Measurements from ENCODE around the gene MAD1L1.
"Not testable (repeated sequence)": the region's sequence is repeated elsewhere in the genome, so short reads cannot be mapped to it uniquely, and the experiment has no call there.

MAD1L1 gene

GRCh38 chr7:2037808-2038522 lies 194.8 kb downstream of the MAD1L1 start:
- peak; percentile 14 for DNase-seq

GRCh38 chr7:2037301-2037807 lies 195.4 kb downstream of the MAD1L1 start:
- peak; percentile 9 for DNase-seq

GRCh38 chr7:2036786-2037185 lies 196.0 kb downstream of the MAD1L1 start:
- DNase-seq: no peak

DNA sequence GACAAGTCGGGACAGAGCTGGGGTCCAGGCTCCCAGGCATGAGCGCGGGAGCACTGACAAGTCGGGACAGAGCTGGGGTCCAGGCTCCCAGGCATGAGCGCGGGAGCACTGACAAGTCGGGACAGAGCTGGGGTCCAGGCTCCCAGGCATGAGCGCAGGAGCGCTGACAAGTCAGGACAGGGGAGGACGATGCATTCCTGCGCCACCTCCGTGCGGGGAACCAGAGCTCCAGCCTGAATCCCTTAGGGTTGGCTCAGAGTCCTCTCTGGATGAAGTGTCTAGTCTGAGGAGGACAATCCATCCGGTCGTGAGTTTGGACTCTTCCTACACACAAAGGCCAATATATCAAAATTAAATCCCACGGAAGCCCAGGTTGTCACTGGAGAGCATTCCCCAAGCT lies 196.5 kb downstream of the MAD1L1 start:
- DNase-seq: not testable (repeated sequence)

DNA sequence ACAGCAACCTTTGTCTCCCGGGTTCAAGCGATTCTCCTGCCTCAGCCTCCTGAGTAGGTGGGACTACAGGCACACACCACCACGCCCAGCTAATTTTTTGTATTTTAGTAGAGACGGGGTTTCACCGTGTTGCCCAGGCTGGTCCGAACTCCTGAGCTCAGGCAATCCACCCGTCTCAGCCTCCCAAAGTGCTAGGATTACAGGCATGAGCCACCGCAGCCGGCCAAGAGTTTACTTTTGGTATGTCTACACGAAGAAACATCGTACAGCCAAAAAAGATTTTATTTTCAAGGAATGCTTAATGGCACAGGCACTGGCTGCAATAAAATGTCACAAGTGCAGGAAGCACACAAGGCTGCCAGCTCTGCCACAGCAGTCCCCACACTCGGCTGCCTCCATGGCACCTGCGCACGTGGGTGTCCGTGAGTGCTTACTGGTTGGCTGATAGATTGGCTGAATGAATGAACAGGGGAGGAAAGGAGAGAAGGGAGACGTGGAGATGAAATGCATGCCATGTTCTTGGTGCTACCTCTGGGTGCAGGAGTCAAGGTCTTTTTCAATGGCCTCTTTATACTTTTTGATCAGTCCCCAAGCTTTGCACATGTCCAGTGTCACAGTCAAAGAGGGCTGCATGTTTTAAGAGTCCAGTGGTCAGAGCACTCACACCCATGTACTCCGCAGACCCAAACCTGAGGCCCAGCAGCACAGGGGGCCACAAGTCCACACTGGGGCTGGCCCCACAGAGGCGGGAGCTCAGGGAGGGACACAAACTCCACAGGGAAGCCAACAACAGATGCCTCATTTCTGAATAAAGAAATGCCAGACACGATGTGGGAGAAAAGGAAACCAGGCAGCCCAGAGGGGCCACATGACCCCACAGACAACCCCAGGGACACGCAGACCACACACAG lies 198.2 kb downstream of the MAD1L1 start:
- no peak for DNase-seq

DNA sequence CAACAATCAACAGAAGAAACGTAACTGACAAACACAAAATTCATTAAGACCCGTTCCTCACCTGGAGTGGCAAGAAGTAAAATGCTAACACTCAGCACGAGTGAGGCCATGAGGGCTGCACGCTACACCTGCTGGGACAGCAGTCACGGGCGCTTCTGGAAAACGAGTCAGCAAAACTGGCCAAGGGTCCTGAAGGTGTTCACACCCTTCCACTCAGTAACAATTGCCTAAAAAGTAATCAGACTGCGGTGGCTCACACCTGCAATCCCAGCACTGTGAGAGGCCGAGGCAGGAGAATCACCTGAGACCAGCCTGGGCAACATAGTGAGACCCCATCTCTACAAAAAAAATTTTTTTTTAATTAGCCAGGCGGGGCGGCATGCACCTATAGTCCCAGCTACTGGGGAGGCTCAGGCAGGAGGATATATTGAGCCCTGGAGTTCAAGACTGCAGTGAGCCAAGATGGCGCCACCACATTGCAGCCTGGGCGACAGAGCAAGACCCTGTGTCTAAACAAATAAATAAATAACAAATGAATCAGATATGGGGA lies 199.1 kb downstream of the MAD1L1 start:
- DNase-seq: no peak

DNA sequence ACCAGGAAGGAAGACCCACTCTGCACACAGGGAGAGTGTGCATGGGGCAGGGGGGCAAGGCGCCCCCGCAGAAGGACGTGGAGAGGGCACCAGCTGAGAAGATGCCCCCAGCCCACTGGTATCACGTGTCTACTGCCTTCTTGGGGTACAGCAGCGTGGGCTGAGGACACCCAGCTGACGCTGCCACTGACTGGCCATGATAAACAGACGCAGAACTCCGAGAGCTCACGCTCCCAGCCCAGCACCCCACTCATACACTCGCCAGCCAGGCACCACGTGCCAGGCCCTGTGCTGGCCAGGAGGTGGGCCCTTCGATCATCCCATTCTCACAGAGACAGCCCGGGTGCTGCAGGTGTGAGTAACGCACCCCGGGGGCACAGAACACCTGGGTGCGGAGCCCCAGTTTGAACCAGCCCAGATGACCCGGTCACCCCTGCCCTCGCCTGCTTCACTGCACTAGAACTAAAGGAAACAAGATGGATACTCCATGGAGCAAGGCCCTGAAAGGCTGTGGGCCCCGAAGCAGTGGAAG lies 199.8 kb downstream of the MAD1L1 start:
- DNase-seq: no peak

DNA sequence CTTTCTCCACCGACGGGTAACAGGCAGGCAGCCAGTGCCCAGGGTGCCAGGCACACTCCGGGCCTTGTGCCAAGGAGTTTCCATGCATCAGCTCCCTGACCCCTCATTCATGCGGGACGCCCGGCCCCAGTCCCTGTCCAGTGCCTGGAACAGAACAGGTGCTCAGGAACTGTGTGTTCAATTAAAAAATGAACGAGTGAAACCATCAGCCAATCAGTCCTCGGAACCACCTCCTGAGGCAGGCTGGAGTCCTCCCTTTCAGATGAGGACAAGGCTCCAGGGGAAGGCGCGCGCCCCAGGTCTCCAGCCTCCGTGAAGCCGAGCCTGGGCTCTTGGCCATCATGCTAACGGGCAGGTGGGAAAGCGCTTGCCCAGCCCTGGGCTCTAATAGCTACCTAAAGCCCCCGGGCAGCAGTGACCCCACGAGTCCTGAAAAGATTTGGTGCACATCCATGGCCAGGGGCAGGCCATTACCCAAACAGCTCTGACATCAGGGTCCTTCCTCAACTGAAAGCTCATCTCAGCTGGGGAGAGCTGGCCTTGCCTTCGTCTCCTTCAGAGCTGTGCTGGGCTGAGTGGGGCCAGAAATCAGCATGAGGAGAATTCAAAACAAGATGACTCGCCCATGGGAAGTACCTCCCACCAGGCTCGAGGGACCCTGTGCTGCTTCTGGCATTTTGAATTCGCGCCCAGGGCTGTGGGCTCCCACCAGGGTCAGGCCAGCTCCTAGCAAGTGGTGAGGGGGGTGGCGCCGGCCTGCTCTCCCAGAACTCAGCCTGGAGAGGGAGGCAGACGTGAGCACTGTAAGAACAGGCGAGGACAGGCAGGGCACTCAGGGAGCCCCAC lies 200.5 kb downstream of the MAD1L1 start:
- DNase-seq: no peak

DNA sequence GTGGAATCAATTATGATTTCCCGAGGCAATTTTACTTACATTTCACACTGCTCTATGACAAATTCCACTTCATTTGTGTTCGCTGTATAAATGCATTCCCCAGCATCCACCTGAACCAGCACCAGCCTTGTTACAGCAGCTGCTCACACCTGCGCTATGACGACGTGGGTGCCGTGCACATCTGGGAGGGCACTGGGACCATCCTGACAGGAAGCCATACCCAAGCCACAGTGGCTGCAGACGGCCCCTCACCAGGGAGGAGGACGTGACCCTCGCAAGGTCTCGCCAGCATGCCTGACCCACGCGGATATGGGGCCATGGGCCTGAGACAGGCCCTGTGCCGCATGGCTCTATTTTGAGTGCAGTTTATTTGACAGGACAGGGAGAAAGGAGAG lies 201.3 kb downstream of the MAD1L1 start:
- DNase-seq: no peak

DNA sequence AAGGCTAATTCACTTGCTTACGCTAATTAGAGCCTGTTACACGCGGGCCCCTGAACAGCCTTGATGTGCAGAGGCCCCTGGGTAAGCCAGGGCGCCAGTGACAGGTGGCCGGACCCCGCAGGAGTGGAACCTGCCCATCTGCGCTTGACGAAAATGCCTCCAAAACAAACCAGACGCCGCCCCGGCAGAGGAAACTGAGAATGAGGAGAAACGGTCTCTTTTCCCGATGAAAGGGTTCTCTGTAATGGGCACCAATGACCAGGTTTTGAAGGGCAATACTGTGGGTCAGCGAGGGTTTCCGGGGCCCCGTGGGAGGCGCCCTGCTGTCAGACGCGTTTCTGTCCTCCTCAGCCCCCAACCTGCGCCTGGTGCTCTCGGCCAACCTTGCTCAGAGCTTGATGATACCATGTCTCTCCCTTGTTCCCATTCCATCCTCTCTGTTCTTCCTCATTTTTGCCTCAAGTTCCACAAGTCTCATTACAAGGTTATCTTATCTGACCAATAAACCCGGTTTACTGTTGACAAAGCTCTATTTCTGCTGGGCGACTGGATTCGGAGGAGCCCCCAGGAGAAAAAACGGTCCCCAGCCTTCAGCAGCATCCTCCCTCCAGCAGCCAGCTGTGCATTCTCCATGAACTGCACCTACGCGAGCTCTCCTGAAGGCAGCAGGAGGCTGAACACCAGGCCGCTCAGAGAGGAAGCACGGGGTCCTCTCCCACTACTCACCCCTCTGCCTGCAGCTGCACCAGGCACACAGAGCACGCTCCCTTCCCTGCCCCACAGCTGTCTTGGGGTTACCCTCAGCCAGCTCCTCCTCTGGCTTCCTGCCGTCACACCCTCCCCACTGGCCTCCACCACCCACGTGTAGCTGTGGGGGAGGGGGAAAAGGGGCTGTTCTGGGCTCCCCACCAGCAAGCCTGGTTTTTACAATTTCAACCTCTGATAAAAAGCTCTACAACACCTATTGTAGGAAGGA lies 202.0 kb downstream of the MAD1L1 start:
- no peak for DNase-seq

GRCh38 chr7:2029936-2030335 lies 202.8 kb downstream of the MAD1L1 start:
- DNase-seq: no peak

- DNase-seq: no peak
These were observed 203.4 kb downstream of the MAD1L1 start for GRCh38 chr7:2029211-2029905.

DNA sequence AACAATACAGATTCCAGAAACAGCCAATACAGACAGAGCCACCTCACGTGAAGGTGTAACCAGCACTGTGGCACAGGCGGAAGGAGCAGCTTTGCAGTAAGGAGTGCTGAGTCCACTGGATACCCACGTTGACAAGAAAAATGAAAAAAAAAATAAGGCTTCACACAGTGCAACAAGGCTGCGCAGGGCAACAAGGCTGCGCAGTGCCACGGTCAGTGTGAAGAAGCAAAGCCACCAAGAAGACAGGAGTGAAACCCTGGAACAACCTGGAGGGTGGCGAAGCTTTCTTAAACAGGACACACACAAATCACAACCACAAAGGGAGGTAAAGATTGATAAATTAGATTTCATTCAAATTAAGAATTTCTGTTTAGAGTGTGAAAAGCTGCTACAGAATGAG lies 204.0 kb downstream of the MAD1L1 start:
- no peak for DNase-seq

DNA sequence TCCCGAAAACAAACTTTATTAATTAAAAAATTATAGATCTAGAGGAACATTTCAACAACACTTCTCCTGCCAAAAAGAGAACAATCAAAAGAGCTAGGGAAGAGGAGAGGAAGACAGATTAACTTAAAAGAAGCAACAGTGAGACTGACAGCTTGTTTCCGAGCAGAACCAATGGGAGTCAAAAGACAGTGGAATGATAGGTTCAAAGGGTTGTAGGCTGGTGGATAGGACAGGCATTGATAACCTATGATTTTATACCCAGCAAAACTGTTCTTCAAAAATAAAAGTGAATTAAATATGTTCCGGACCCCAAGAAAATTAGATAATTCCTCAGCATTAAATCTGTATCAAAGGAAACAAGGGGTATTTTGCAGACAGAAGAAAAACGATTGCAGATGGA lies 207.6 kb downstream of the MAD1L1 start:
- no peak for DNase-seq

DNA sequence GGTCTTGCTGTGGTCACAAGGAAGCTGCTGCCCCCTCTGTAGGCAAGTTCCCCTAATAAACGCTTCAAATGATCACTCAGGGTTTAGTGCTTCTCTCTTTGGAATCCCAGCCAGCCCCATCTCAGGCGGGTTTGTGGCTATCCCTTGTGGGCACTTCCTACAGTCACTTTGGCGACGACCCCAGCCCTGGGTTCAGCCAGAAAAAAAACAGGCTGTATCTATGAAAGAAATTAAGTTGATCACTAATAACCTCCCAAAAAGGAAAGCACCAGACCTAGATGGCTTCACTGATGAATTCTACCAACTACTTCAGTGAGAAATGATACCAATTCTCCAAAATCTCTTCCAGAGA lies 208.2 kb downstream of the MAD1L1 start:
- DNase-seq: no peak

DNA sequence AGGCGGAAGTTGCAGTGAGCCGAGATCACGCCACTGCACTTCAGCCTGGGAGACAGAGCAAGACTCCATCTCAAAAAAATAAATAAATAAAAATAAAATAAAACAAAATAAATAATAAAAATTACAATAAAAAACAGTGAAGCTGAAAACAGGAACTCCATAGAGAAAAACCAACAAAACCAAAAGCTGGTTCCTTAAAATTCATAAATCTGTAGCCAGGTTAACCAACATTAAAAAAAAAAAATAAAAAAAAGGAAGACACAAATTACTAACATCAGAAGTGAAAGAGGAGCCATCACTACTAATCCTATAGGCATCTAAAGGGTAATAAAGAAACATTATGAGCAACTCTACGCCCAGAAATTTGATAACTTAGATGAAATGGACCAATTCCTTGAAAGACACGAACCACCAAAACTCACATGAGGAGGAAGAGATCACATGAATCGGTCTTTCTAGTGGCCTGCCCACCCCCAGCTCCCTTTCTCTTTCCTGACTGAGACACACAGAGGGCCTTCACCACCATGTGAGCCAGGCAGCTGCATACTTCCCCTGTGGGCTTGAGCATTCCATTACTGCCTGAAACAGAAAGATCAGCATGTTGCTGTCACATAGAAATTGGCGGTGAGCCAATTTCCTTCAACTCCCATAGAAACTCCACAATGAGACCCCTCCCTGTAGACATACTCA lies 208.7 kb downstream of the MAD1L1 start:
- peak; percentile 92 for DNase-seq

DNA sequence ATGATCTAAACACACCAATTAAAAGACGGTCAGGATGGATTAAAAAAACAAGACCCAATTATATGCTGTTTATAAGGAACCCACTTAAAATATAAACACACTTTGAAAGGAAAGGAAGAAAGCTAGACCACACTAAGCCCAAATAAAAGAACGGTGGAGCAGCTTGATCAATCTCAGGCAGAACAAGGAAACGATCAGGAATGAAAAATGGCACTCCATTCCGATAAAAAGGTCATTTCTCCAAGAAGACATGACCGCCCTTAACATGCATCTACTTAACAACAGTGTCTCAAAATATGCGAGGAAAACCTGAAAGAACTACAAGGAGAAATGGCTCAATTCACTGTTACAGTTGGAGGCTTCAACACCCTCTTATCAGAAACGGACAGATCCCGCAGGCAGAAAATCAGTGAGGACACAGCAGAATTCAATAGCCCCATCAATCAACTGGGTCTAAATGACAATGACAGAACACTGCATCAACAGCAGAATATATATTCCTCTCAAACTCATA lies 210.0 kb downstream of the MAD1L1 start:
- DNase-seq: no peak

DNA sequence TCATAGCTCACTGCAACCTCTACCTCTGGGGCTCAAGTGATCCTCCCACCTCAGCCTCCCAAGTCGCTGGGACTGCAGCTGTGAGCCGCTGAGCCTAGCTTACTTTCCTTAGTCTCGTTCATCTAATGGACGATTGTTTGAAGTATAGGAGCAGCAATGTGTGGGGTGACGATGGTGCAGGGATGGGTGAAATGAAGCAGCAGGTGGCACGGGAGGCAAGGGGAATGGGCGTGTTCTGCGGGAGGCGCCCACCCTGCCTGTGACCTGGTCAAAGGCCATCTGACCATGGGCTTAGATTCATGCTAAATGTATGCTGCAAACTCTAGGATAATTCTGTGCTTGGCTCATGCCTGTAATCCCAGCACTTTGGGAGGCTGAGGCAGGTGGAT lies 210.7 kb downstream of the MAD1L1 start:
- DNase-seq: no peak

- DNase-seq: peak; percentile 96
These were observed 212.8 kb downstream of the MAD1L1 start for GRCh38 chr7:2019711-2020511.
